Mucosa of rectum (tissue), 2 donors: Measurements from ENCODE around the gene GRAP.

ENCODE experiments used
- H3K27ac ChIP-seq, 2 donors: one replicate each; pipeline ENCODE4 v1.7.0; 2013; ENCODE audit warnings: inconsistent platforms in 2 of 2, low read depth in 2 of 2, low read length in 2 of 2
- H3K27me3 ChIP-seq, 2 donors: one replicate each; pipeline ENCODE4 v1.7.0; 2013; ENCODE audit warnings: low read length in 2 of 2; ENCODE audit not compliant: control insufficient read depth in 2 of 2, insufficient read depth in 2 of 2
- H3K36me3 ChIP-seq, 2 donors: one replicate each; pipeline ENCODE4 v1.7.0; 2013; ENCODE audit warnings: low read length in 2 of 2; ENCODE audit not compliant: control insufficient read depth in 2 of 2, insufficient read depth in 2 of 2
- H3K4me1 ChIP-seq, 2 donors: one replicate each; pipeline ENCODE4 v1.7.0; 2013; ENCODE audit warnings: low read length in 2 of 2, mild to moderate bottlenecking in 1 of 2; ENCODE audit not compliant: control insufficient read depth in 2 of 2, insufficient read depth in 2 of 2
- H3K4me3 ChIP-seq, 2 donors: one replicate each; pipeline ENCODE4 v1.7.0; 2013; ENCODE audit warnings: low read length in 2 of 2
- H3K9ac ChIP-seq, 2 donors: one replicate each; pipeline ENCODE4 v1.7.0; 2013; ENCODE audit warnings: low read length in 2 of 2, low read depth in 1 of 2, mild to moderate bottlenecking in 1 of 2
- H3K9me3 ChIP-seq, 2 donors: one replicate each; pipeline ENCODE4 v1.7.0; 2013; ENCODE audit warnings: low read length in 2 of 2; ENCODE audit not compliant: control insufficient read depth in 2 of 2
- donor health status: healthy.
- donor health status: Normal muscosa, but diverticular disease.

Gene GRAP

GRCh38 chr17:19018600-19018950, 28.2 kb downstream of the GRAP start:
- H3K9me3 ChIP-seq = no peaks in the 10 kb centered on the region
- no peak overlapping the region for H3K27ac ChIP-seq
- H3K27me3 ChIP-seq = no peaks in the 10 kb centered on the region
- no peaks in the 10 kb centered on the region for H3K36me3 ChIP-seq
- no peak overlapping the region for H3K4me3 ChIP-seq
- no peak overlapping the region for H3K9ac ChIP-seq
- H3K4me1 ChIP-seq = peaks cover 6 to 13% of the 10 kb centered on the region in 2 donors

GRCh38 chr17:19017804-19018599, 28.8 kb downstream of the GRAP start:
- Histone ChIP-seq H3K4me3 (no peak overlapping the region), H3K9ac (no peak overlapping the region), H3K9me3 (no peaks in the 10 kb centered on the region), H3K27me3 (no peaks in the 10 kb centered on the region), H3K4me1 (peaks cover 6 to 13% of the 10 kb centered on the region in 2 donors), H3K36me3 (no peaks in the 10 kb centered on the region), H3K27ac (no peak overlapping the region)

- Histone ChIP-seq H3K27ac (no peak overlapping the region), H3K9me3 (no peaks in the 10 kb centered on the region), H3K9ac (no peak overlapping the region), H3K27me3 (no peaks in the 10 kb centered on the region), H3K4me1 (peaks cover 6 to 14% of the 10 kb centered on the region in 2 donors), H3K36me3 (no peaks in the 10 kb centered on the region), H3K4me3 (no peak overlapping the region)
Observed at GRCh38 chr17:19017401-19017800, 29.4 kb downstream of the GRAP start.

- no peak overlapping the region for H3K4me3 ChIP-seq
- peaks cover 7 to 19% of the 10 kb centered on the region in 2 donors for H3K4me1 ChIP-seq
- H3K9ac ChIP-seq = no peak overlapping the region
- H3K27ac ChIP-seq = no peak overlapping the region
- H3K9me3 ChIP-seq = no peaks in the 10 kb centered on the region
- no peaks in the 10 kb centered on the region for H3K36me3 ChIP-seq
- H3K27me3 ChIP-seq = no peaks in the 10 kb centered on the region
Observed at GRCh38 chr17:19016881-19017280, 29.9 kb downstream of the GRAP start.

GRCh38 chr17:19016297-19016696, 30.5 kb downstream of the GRAP start:
- Histone ChIP-seq H3K36me3 (no peaks in the 10 kb centered on the region), H3K27me3 (no peaks in the 10 kb centered on the region), H3K4me1 (peaks cover 13 to 25% of the 10 kb centered on the region in 2 donors), H3K4me3 (no peak overlapping the region), H3K27ac (no peak overlapping the region), H3K9ac (no peak overlapping the region), H3K9me3 (no peaks in the 10 kb centered on the region)

- H3K9ac ChIP-seq = no peak overlapping the region
- no peaks in the 10 kb centered on the region for H3K27me3 ChIP-seq
- no peak overlapping the region for H3K4me3 ChIP-seq
Observed at GRCh38 chr17:19015428-19015827, 31.3 kb downstream of the GRAP start.

GRCh38 chr17:19014628-19015215, 32.0 kb downstream of the GRAP start:
- Histone ChIP-seq H3K9ac (no peak overlapping the region), H3K36me3 (no peaks in the 10 kb centered on the region), H3K9me3 (no peaks in the 10 kb centered on the region), H3K4me1 (peaks cover 24 to 35% of the 10 kb centered on the region in 2 donors), H3K27me3 (no peaks in the 10 kb centered on the region), H3K27ac (no peak overlapping the region), H3K4me3 (no peak overlapping the region)

More at GRCh38 chr17:19015428-19015827, 31.3 kb downstream of the GRAP start:
- H3K4me1 ChIP-seq = peaks cover 20 to 33% of the 10 kb centered on the region in 2 donors
- no peaks in the 10 kb centered on the region for H3K36me3 ChIP-seq
- no peaks in the 10 kb centered on the region for H3K9me3 ChIP-seq
- H3K27ac ChIP-seq = no peak overlapping the region

GRCh38 chr17:19013806-19014627, 32.7 kb downstream of the GRAP start:
- Histone ChIP-seq H3K27ac (no peak overlapping the region), H3K36me3 (no peaks in the 10 kb centered on the region), H3K9me3 (no peaks in the 10 kb centered on the region), H3K4me3 (no peak overlapping the region), H3K9ac (no peak overlapping the region), H3K27me3 (no peaks in the 10 kb centered on the region), H3K4me1 (peaks cover 24 to 35% of the 10 kb centered on the region in 2 donors)

- no peaks in the 10 kb centered on the region for H3K36me3 ChIP-seq
- H3K9ac ChIP-seq = no peak overlapping the region
- peaks cover 24 to 33% of the 10 kb centered on the region in 2 donors for H3K4me1 ChIP-seq
- no peaks in the 10 kb centered on the region for H3K27me3 ChIP-seq
- no peaks in the 10 kb centered on the region for H3K9me3 ChIP-seq
- H3K4me3 ChIP-seq = no peak overlapping the region
- H3K27ac ChIP-seq = no peak overlapping the region
Observed at GRCh38 chr17:19013226-19013625, 33.5 kb downstream of the GRAP start.
